K562 (cell line): ENCODE measurements around the gene ZNF487. TPM values are rescaled to one million over a fixed set of nuclear protein-coding genes. Genes with fewer than 3 reads are reported as not detected.
A peak's percentile ranks its signal among the peaks of the same experiment; 100 is the strongest.

Source experiments
- DPF2 ChIP-seq: fragments of 450-650 bp; IDR thresholded peaks from 2 replicates; pipeline ENCODE4 v1.6.1; 2016
- EGR1 ChIP-seq: fragments of 450-650 bp; conservative IDR thresholded peaks from 2 replicates; pipeline ENCODE4 v1.6.1; 2017; ENCODE audit warnings: mild to moderate bottlenecking
- GABPA ChIP-seq: fragments of 200-800 bp; sonication (Bioruptor generic); conservative IDR thresholded peaks from 2 replicates; pipeline ENCODE4 v1.6.1; 2016; ENCODE audit warnings: low read depth, missing genetic modification characterization, missing compliant biosample characterization
- ILF3 ChIP-seq: fragments of 450-650 bp; IDR thresholded peaks from 2 replicates; pipeline ENCODE4 v1.6.1; 2018; ENCODE audit warnings: antibody characterized with exemption, mild to moderate bottlenecking, moderate library complexity, borderline replicate concordance
- MAFF ChIP-seq: IDR thresholded peaks from 2 replicates; pipeline ENCODE4 v1.6.1; 2012; ENCODE audit warnings: low read length, improper control_type of control experiment
- PHTF2 ChIP-seq: fragments of 250-450 bp; sonication (Bioruptor Pico); IDR thresholded peaks from 2 replicates; pipeline ENCODE4 v1.5.0; 2021; ENCODE audit warnings: mild to moderate bottlenecking
- POLR2AphosphoS2 ChIP-seq: IDR thresholded peaks from 2 replicates; pipeline ENCODE4 v1.6.1; 2012; ENCODE audit warnings: low read length, improper control_type of control experiment
- SNIP1 ChIP-seq: fragments of 450-650 bp; IDR thresholded peaks from 2 replicates; pipeline ENCODE4 v1.7.1; 2017; ENCODE audit warnings: low read depth, mild to moderate bottlenecking
- STAG1 ChIP-seq: sonication (generic); formaldehyde crosslinking; IDR thresholded peaks from 2 replicates; pipeline ENCODE4 v1.5.0; 2020; ENCODE audit warnings: missing genetic modification reagents, borderline replicate concordance
- STAT5A ChIP-seq: IDR thresholded peaks from 2 replicates; pipeline ENCODE4 v1.6.1; 2012; ENCODE audit warnings: low read length, inconsistent platforms, borderline replicate concordance
- TAF9B ChIP-seq: fragments of 450-650 bp; IDR thresholded peaks from 2 replicates; pipeline ENCODE4 v1.6.1; 2018; ENCODE audit warnings: mild to moderate bottlenecking; ENCODE audit not compliant: partially characterized antibody
- TBL1XR1 ChIP-seq, 2 experiments: IDR thresholded peaks; 2 replicates each; pipeline ENCODE4 v1.6.1; 2012; ENCODE audit warnings: improper control_type of control experiment in 2 of 2, low read length in 2 of 2, mild to moderate bottlenecking in 1 of 2
- ZNF41 ChIP-seq: fragments of 250-450 bp; sonication (Bioruptor Pico); conservative IDR thresholded peaks from 2 replicates; pipeline ENCODE4 v1.4.0; 2020; ENCODE audit warnings: mild to moderate bottlenecking
- polyA plus RNA-seq, 8 experiments: library from polyadenylated mRNA; depleted of rRNA in 4 of 8; stranded (reverse) in 5 of 8; unstranded in 3 of 8; fragments of >200 nt; fragmentation: Nextera tagmentation in 2 of 8; fragmentation: Illumina TruSeq in 1 of 8; extraction: Ambion mirVana in 2 of 8; extraction: Trizol in 1 of 8; gene quantifications; 2 replicates each; pipeline versions ENCODE4 v1.2.1 to v1.2.3, GENCODE V29; 2011 to 2014; ENCODE audit warnings: inconsistent platforms in 1 of 8, missing spikeins in 1 of 8
- total RNA-seq, 7 experiments: library from RNA; depleted of rRNA in 6 of 7; stranded (reverse); fragments of >200 nt in 6 of 7; fragmentation: Illumina TruSeq in 2 of 7; extraction: Trizol in 2 of 7; gene quantifications; 2 replicates each; pipeline versions ENCODE4 v1.2.1 to v1.2.3, GENCODE V29; 2011 to 2021; ENCODE audit warnings: low replicate concordance in 1 of 7
- TF ChIP-seq, protein P1 (sequence below): sonication (generic); formaldehyde crosslinking; IDR thresholded peaks from 2 replicates; pipeline ENCODE4 v1.8.1; 2023; ENCODE audit warnings: mild to moderate bottlenecking, missing genetic modification reagents, moderate library complexity
- TF ChIP-seq, protein P2 (sequence below): fragments of 450-650 bp; IDR thresholded peaks from 2 replicates; pipeline ENCODE4 v1.7.0; 2016; ENCODE audit warnings: borderline replicate concordance
- TF ChIP-seq, protein P3 (sequence below), 2 experiments: fragments of 450-650 bp; formaldehyde crosslinking in 1 of 2; IDR thresholded peaks; 2 replicates each; pipeline versions ENCODE4 v1.4.0 to v1.6.1; 2014 to 2020; ENCODE audit warnings: mild to moderate bottlenecking in 2 of 2, borderline replicate concordance in 1 of 2, low read depth in 1 of 2

Gene ZNF487
- total and polyA plus RNA-seq, 9 of the 15 experiments (the other 6 are each of a cell fraction or from before 2014, with no cell fraction given): 1.9 to 6.5 (median 4.2) TPM

DNA sequence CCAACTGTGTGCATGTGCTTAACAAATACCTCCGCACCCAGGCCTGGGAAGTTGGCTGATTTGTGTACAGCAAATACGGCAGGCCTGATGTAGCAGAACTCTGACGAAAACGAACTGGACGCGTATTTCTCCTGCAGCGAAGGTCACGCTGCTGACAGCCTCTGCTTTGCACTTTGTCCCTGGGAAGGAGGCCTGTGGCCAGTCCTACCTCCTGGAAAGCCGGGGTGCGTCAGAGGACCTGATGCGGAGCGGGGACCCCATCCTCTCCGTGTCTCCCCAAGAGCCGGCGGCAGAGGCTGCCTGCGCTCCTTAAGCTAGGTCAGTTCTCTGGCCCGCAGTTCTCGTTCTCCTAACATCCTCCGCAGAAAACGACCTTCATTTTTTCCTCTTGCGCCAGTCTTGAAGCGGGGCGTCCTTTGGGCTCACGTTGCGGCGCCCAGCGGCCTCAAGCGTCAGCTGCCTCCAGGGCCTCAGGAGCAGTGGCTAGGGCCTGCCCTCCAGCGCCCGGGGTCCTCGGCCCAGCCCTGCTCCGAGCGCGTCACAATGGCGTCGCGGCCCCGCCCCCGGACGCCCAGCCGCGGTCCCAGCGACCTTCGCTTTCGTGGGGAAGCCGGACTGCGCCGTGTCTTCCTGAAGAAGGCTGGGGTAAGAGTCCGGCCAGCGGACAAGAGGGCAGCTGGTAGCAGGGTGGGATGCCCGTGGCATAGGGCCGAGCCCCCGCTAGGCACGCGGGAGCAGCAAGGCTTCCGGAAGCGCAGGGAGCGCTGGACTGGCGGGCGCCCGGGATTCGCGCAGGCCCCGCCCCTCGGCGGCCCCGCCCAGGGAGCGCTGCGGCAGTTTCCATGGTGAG, at the start of gene ZNF487 (continued):
- TF ChIP-seq ZNF41 (CRISPR knock-in tag): 0 out of 2 replicates have a peak, but pooled peaks have one; percentile 31
- TF ChIP-seq EGR1: peak; percentile 90
- peak in 1 of 2 experiments; percentile 34; a peak in 1 of 4 replicates for TF ChIP-seq TBL1XR1 (IDR thresholded peaks at IDR 0.05; ENCODE audit: low read length in 2 of 2)
- TF ChIP-seq DPF2: peak; percentile 14; the same call in 1 of the 2 replicates
- TF ChIP-seq STAT5A: no peak
- no peak for TF ChIP-seq STAG1 (CRISPR knock-in tag)
- TF ChIP-seq TAF9B: peak; percentile 70
- TF ChIP-seq, protein P1, sequence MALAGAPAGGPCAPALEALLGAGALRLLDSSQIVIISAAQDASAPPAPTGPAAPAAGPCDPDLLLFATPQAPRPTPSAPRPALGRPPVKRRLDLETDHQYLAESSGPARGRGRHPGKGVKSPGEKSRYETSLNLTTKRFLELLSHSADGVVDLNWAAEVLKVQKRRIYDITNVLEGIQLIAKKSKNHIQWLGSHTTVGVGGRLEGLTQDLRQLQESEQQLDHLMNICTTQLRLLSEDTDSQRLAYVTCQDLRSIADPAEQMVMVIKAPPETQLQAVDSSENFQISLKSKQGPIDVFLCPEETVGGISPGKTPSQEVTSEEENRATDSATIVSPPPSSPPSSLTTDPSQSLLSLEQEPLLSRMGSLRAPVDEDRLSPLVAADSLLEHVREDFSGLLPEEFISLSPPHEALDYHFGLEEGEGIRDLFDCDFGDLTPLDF: peak; percentile 90
- no peak for TF ChIP-seq ILF3
- no peak for TF ChIP-seq SNIP1
- TF ChIP-seq, protein P2, sequence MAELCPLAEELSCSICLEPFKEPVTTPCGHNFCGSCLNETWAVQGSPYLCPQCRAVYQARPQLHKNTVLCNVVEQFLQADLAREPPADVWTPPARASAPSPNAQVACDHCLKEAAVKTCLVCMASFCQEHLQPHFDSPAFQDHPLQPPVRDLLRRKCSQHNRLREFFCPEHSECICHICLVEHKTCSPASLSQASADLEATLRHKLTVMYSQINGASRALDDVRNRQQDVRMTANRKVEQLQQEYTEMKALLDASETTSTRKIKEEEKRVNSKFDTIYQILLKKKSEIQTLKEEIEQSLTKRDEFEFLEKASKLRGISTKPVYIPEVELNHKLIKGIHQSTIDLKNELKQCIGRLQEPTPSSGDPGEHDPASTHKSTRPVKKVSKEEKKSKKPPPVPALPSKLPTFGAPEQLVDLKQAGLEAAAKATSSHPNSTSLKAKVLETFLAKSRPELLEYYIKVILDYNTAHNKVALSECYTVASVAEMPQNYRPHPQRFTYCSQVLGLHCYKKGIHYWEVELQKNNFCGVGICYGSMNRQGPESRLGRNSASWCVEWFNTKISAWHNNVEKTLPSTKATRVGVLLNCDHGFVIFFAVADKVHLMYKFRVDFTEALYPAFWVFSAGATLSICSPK: no peak
- 0 out of 2 replicates have a peak, but pooled peaks have one; percentile 19 for TF ChIP-seq POLR2AphosphoS2
- TF ChIP-seq MAFF: no peak
- TF ChIP-seq PHTF2 (CRISPR knock-in tag): no peak
- peak; percentile 84 for TF ChIP-seq GABPA (tag)
- TF ChIP-seq, protein P3, sequence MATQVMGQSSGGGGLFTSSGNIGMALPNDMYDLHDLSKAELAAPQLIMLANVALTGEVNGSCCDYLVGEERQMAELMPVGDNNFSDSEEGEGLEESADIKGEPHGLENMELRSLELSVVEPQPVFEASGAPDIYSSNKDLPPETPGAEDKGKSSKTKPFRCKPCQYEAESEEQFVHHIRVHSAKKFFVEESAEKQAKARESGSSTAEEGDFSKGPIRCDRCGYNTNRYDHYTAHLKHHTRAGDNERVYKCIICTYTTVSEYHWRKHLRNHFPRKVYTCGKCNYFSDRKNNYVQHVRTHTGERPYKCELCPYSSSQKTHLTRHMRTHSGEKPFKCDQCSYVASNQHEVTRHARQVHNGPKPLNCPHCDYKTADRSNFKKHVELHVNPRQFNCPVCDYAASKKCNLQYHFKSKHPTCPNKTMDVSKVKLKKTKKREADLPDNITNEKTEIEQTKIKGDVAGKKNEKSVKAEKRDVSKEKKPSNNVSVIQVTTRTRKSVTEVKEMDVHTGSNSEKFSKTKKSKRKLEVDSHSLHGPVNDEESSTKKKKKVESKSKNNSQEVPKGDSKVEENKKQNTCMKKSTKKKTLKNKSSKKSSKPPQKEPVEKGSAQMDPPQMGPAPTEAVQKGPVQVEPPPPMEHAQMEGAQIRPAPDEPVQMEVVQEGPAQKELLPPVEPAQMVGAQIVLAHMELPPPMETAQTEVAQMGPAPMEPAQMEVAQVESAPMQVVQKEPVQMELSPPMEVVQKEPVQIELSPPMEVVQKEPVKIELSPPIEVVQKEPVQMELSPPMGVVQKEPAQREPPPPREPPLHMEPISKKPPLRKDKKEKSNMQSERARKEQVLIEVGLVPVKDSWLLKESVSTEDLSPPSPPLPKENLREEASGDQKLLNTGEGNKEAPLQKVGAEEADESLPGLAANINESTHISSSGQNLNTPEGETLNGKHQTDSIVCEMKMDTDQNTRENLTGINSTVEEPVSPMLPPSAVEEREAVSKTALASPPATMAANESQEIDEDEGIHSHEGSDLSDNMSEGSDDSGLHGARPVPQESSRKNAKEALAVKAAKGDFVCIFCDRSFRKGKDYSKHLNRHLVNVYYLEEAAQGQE (IDR thresholded peaks at IDR 0.05; ENCODE audit: borderline replicate concordance): peak; percentile 87
- TF ChIP-seq, protein P3 (CRISPR knock-in tag; IDR thresholded peaks at IDR 0.05; ENCODE audit: low read depth): peak; percentile 79; the same call in 1 of the 2 replicates
